ENCODE data around the gene PHLDB1.

PHLDB1 gene

GRCh38 chr11:118688851-118689502, 81.6 kb downstream of the PHLDB1 start:
- H3K27me3 Mint-ChIP-seq (ENCODE audit: low read depth, poor library complexity), result peaks cover 10% of the 10 kb centered on the region
- no peaks in the 10 kb centered on the region for H3K9me3 Mint-ChIP-seq
- DNase-seq, result no peak
- H3K4me3 Mint-ChIP-seq, result no peak overlapping the region
- H3K4me1 Mint-ChIP-seq, result peaks cover 64% of the 10 kb centered on the region
- H3K36me3 Mint-ChIP-seq (ENCODE audit: low read depth), result no peaks in the 10 kb centered on the region
- H3K27ac Mint-ChIP-seq, result no peak overlapping the region
- TF ChIP-seq CTCF (IDR thresholded peaks at IDR 0.05), result no peak

GRCh38 chr11:118689503-118689851, 82.1 kb downstream of the PHLDB1 start:
- DNase-seq, result no peak
- no peak overlapping the region for H3K4me3 Mint-ChIP-seq
- peaks cover 64% of the 10 kb centered on the region for H3K4me1 Mint-ChIP-seq
- no peaks in the 10 kb centered on the region for H3K9me3 Mint-ChIP-seq
- peaks cover 10% of the 10 kb centered on the region for H3K27me3 Mint-ChIP-seq (ENCODE audit: low read depth, poor library complexity)
- TF ChIP-seq CTCF (IDR thresholded peaks at IDR 0.05), result no peak
- H3K27ac Mint-ChIP-seq, result no peak overlapping the region
- no peaks in the 10 kb centered on the region for H3K36me3 Mint-ChIP-seq (ENCODE audit: low read depth)

GRCh38 chr11:118689852-118690552, 82.6 kb downstream of the PHLDB1 start:
- peaks cover 61% of the 10 kb centered on the region for H3K4me1 Mint-ChIP-seq
- peak overlapping the region; percentile 75 for H3K4me3 Mint-ChIP-seq
- H3K27me3 Mint-ChIP-seq (ENCODE audit: low read depth, poor library complexity), result peaks cover 10% of the 10 kb centered on the region
- peak; percentile 90 for TF ChIP-seq CTCF (IDR thresholded peaks at IDR 0.05)
- no peaks in the 10 kb centered on the region for H3K36me3 Mint-ChIP-seq (ENCODE audit: low read depth)
- peak; percentile 93 for DNase-seq
- H3K27ac Mint-ChIP-seq, result peak overlapping the region; percentile 78
- no peaks in the 10 kb centered on the region for H3K9me3 Mint-ChIP-seq

- no peak overlapping the region for H3K27ac Mint-ChIP-seq
- H3K36me3 Mint-ChIP-seq (ENCODE audit: low read depth), result no peaks in the 10 kb centered on the region
- no peak for TF ChIP-seq CTCF (IDR thresholded peaks at IDR 0.05)
- peaks cover 10% of the 10 kb centered on the region for H3K27me3 Mint-ChIP-seq (ENCODE audit: low read depth, poor library complexity)
- no peaks in the 10 kb centered on the region for H3K9me3 Mint-ChIP-seq
- no peak for DNase-seq
- peaks cover 54% of the 10 kb centered on the region for H3K4me1 Mint-ChIP-seq
- no peak overlapping the region for H3K4me3 Mint-ChIP-seq
Measured at GRCh38 chr11:118690553-118691304, 83.3 kb downstream of the PHLDB1 start.

- Mint-ChIP-seq H3K4me1 (peaks cover 51% of the 10 kb centered on the region), H3K9me3 (no peaks in the 10 kb centered on the region), H3K36me3 (ENCODE audit: low read depth) (no peaks in the 10 kb centered on the region), H3K27me3 (ENCODE audit: low read depth, poor library complexity) (peaks cover 4% of the 10 kb centered on the region), H3K27ac (peak overlapping the region; percentile 52), H3K4me3 (no peak overlapping the region)
- no peak for DNase-seq
- no peak for TF ChIP-seq CTCF (IDR thresholded peaks at IDR 0.05)
Measured at GRCh38 chr11:118691926-118692830, 84.8 kb downstream of the PHLDB1 start.

Data from nephron progenitor cell (in vitro differentiated cells).